ENCODE data around the gene C9orf153. TPM values are rescaled to one million over a fixed set of nuclear protein-coding genes. Genes with fewer than 3 reads are reported as not detected.

Gene C9orf153
- total RNA-seq, 1 experiment from 2014 or later: 1.9 TPM

DNA sequence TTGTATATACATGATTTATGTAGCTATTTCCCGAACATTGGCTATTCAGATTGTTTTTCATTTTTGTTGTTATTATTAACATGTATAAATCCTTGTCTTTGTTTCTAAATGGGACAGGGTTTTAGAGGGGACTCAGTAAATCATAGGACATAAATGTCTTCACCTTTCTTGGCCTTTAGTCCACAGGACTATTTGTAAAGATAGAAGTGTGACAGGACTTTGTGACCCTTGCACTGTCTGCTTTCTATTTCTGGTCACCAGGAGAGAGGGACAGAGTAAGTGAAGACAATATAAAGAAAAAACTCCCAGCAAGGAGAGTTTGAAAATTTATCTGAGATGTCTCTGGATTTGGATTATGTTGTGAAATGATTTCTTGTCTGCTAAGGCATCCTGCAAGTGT, 81.5 kb downstream of the C9orf153 start:
- no peak for DNase-seq
- ATAC-seq: no peak
- intact Hi-C loops (cut with micrococcal nuclease): no loop called here
- no peaks in the 10 kb centered on the region for H3K4me1 ChIP-seq (ENCODE audit: insufficient read depth, low read length)
- H3K27ac ChIP-seq (ENCODE audit: low read length): no peak overlapping the region
- ChIA-PET CTCF (no interaction called here), POLR2A (ENCODE audit: unreplicated experiment) (no interaction called here)
- H3K9ac ChIP-seq (ENCODE audit: low read length): no peak overlapping the region
- no TSS peak for BruUV-seq (replicated peaks)
- H3K9me3 ChIP-seq (ENCODE audit: low read length): no peaks in the 10 kb centered on the region
- no peaks in the 10 kb centered on the region for H3K79me2 ChIP-seq (ENCODE audit: low read length)
- no peaks in the 10 kb centered on the region for H3K9me2 ChIP-seq (replicated peaks; ENCODE audit: low read length)
- no peak overlapping the region for H3K4me2 ChIP-seq (ENCODE audit: low read length)
- no peak overlapping the region for H2AFZ ChIP-seq (ENCODE audit: low read length)
- H4K20me1 ChIP-seq (ENCODE audit: low read length): no peaks in the 10 kb centered on the region
- H3K27me3 ChIP-seq (ENCODE audit: low read length): no peaks in the 10 kb centered on the region
- no peak overlapping the region for H3K4me3 ChIP-seq (ENCODE audit: low read length)
- no peaks in the 10 kb centered on the region for H3K36me3 ChIP-seq (ENCODE audit: low read depth, low read length)
- H3F3A ChIP-seq (ENCODE audit: low read length, unreplicated experiment): no peaks in the 10 kb centered on the region
- TF ChIP-seq CTCF (conservative IDR thresholded peaks at IDR 0.05; ENCODE audit: low read depth, low read length): no peak
- TF ChIP-seq EZH2 (IDR thresholded peaks at IDR 0.05; ENCODE audit: low read length, unreplicated experiment): no peak
- TF ChIP-seq EZH2phosphoT487 (IDR thresholded peaks at IDR 0.05; ENCODE audit: borderline replicate concordance, low read length): no peak

DNA sequence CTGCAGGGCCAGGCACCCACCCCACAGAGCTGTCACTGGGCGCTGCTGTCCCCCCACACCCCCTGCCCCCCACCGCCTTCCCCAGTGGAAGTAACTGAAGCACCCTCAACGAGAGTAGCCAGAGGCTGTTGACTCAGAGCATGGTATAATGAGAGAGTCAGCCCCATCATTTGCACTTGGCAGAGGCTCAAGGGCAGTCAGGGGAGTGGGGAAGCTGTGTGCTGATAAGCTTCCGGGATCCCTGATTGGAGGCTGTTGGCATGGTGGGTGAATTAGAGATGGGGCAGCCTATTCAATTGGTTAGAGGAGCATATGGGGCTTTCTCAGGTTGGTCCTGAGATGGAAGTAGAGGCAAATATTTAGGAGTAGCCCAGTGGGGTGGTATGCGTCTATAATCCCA, 83.0 kb downstream of the C9orf153 start:
- Histone ChIP-seq H3K4me2 (ENCODE audit: low read length) (no peak overlapping the region), H3K9me3 (ENCODE audit: low read length) (no peaks in the 10 kb centered on the region), H3K4me3 (ENCODE audit: low read length) (no peak overlapping the region), H3K27me3 (ENCODE audit: low read length) (no peaks in the 10 kb centered on the region), H3K9ac (ENCODE audit: low read length) (no peak overlapping the region), H3F3A (ENCODE audit: low read length, unreplicated experiment) (no peaks in the 10 kb centered on the region), H3K4me1 (ENCODE audit: insufficient read depth, low read length) (no peaks in the 10 kb centered on the region), H2AFZ (ENCODE audit: low read length) (no peak overlapping the region), H3K9me2 (replicated peaks; ENCODE audit: low read length) (no peaks in the 10 kb centered on the region), H3K79me2 (ENCODE audit: low read length) (no peaks in the 10 kb centered on the region), H3K36me3 (ENCODE audit: low read depth, low read length) (no peaks in the 10 kb centered on the region), H4K20me1 (ENCODE audit: low read length) (no peaks in the 10 kb centered on the region), H3K27ac (ENCODE audit: low read length) (no peak overlapping the region)
- CTCF ChIA-PET: no interaction called here
- DNase-seq (peak; percentile 38), ATAC-seq (peak; percentile 27; the same call in 1 of the 2 replicates)
- intact Hi-C loops (cut with micrococcal nuclease): no loop called here
- POLR2A ChIA-PET (ENCODE audit: unreplicated experiment): no interaction called here
- TF ChIP-seq EZH2phosphoT487 (IDR thresholded peaks at IDR 0.05; ENCODE audit: borderline replicate concordance, low read length) (no peak), EZH2 (IDR thresholded peaks at IDR 0.05; ENCODE audit: low read length, unreplicated experiment) (no peak), CTCF (conservative IDR thresholded peaks at IDR 0.05; ENCODE audit: low read depth, low read length) (no peak)
- no TSS peak for BruUV-seq (replicated peaks)

DNA sequence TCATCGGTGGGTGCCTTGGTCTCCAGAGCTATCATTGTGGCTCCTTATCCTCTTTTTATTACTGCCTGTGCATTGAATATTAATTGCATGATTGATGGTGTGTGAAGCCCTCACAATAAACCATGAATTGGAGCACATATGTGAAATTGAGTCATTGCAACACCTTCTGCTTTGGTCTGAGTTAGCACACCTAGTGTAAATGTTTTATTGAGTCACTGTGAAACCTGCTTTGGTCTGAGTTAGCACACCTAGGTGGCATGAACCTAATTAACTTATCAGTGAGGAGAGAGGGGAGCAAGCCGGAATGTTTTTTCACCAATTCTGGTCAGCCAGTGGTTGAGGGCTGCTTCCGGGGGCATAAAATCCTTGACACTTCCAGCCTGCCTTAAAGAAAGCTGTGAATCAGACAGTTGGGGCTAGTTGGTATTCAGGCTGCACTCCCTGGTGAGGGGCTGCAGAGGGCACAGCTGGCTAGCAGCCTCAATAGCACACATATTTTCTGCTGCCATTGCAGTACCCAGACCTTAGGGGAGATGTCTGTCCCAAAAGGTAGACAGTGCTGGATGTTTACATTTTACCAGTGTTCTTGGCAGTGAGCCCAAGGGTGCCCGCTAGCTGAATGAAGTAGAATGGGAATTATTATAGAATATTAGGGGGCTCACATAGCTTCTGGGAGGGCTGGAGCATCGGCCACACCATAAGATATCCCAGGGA, 83.6 kb downstream of the C9orf153 start:
- Histone ChIP-seq H3K4me3 (ENCODE audit: low read length) (no peak overlapping the region), H3K27me3 (ENCODE audit: low read length) (no peaks in the 10 kb centered on the region), H3K79me2 (ENCODE audit: low read length) (no peaks in the 10 kb centered on the region), H3K9ac (ENCODE audit: low read length) (no peak overlapping the region), H3K9me2 (replicated peaks; ENCODE audit: low read length) (no peaks in the 10 kb centered on the region), H4K20me1 (ENCODE audit: low read length) (no peaks in the 10 kb centered on the region), H3K4me1 (ENCODE audit: insufficient read depth, low read length) (no peaks in the 10 kb centered on the region), H3K4me2 (ENCODE audit: low read length) (no peak overlapping the region), H3K27ac (ENCODE audit: low read length) (no peak overlapping the region), H2AFZ (ENCODE audit: low read length) (no peak overlapping the region), H3K36me3 (ENCODE audit: low read depth, low read length) (no peaks in the 10 kb centered on the region), H3F3A (ENCODE audit: low read length, unreplicated experiment) (no peaks in the 10 kb centered on the region), H3K9me3 (ENCODE audit: low read length) (no peaks in the 10 kb centered on the region)
- POLR2A ChIA-PET (ENCODE audit: unreplicated experiment): no interaction called here
- intact Hi-C loops (cut with micrococcal nuclease): no loop called here
- TF ChIP-seq EZH2 (IDR thresholded peaks at IDR 0.05; ENCODE audit: low read length, unreplicated experiment) (no peak), EZH2phosphoT487 (IDR thresholded peaks at IDR 0.05; ENCODE audit: borderline replicate concordance, low read length) (no peak), CTCF (conservative IDR thresholded peaks at IDR 0.05; ENCODE audit: low read depth, low read length) (no peak)
- DNase-seq: no peak
- CTCF ChIA-PET: no interaction called here
- no TSS peak for BruUV-seq (replicated peaks)
- ATAC-seq: no peak

All from PC-3 (cell line).